Stimulated activated CD8-positive, alpha-beta memory T cell treated with anti-CD3 and anti-CD28 coated beads, Interleukin-7, amount 100 ng/mL, for 48 hours (primary cell): Measurements from ENCODE around the gene AKR1C2.
"Not testable (repeated sequence)": the region's sequence is repeated elsewhere in the genome, so short reads cannot be mapped to it uniquely, and the experiment has no call there.

Experiments used
- DNase-seq, 2 donors: peaks; one replicate each; pipeline ENCODE4 v3.0.0-alpha.2; 2020; ENCODE audit warnings: low read depth in 1 of 2; ENCODE audit errors: extremely low read depth in 1 of 2

Gene AKR1C2

GRCh38 chr10:4962308-4962707 is 41.3 kb downstream of the AKR1C2 start:
- DNase-seq = not testable (repeated sequence)

DNA sequence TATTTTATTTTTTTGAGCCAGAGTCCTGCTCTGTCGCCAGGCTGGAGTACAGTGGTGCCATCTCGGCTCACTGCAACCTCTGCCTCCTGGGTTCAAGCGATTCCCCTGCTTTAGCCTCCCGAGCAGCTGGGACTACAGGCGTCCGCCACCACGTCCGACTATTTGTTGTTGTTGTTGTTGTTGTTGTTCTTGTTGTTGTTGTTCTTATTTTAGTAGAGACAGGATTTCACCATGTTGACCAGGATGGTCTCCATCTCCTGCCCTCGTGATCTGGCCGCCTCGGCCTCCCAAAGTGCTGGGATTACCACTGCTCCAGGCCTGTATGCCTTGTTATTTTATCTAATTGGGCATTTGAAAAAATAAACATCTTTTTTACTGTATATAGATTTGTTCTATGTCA is 42.1 kb downstream of the AKR1C2 start:
- DNase-seq = not testable (repeated sequence)

- not testable (repeated sequence) for DNase-seq
These were observed 46.6 kb downstream of the AKR1C2 start for GRCh38 chr10:4956955-4957645.

DNA sequence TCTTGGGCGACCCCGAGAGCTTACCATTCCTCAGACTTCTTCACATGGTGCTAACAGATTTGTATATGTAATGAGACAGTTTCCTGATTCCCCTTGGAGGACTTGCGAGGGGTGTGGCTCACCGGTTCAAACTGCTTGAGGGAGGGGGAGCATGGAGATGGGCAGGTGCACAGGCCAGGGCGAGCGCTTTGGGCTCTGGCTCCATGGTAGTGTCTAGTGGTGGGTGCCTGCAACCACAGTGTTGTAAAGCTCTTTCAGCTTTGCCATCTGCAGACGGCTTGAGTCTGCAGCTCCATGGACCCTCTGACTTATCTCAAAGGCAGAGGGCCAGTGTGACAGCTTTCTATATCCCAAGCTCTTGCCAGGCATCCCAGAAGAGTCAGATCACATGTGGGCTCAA is 47.6 kb downstream of the AKR1C2 start:
- DNase-seq = not testable (repeated sequence)

- no peak for DNase-seq
These were observed 50.3 kb downstream of the AKR1C2 start for GRCh38 chr10:4953405-4953804.

DNA sequence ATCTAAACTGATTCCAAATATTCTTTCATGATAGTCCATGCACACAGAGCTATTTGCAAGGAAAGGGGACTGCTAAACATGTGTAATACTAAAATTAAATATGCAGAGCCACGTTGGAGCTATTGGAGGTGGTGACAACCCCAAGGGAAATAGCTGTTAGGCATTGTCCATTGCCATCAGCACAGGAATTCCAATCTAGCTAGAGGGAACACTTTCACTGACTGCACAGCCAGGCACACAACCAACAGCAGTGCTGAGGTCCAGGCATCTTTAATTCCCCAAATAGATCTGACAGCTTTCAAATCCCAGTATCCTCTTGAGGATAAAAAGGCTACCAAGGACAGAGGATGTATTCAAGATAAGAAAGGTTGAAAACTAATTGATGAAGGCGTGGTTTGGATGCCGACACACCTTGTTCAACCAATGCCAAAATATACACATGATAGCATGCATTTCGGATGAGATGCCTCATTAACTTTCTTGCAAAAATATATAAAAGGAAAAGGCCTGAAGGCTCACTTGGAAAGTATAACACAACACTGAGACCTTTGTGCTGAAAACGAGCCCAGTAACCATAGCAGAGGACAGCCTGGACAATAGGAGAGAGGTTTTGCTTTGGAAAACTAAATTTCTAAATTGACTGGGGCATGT is 52.0 kb downstream of the AKR1C2 start:
- DNase-seq = not testable (repeated sequence)

DNA sequence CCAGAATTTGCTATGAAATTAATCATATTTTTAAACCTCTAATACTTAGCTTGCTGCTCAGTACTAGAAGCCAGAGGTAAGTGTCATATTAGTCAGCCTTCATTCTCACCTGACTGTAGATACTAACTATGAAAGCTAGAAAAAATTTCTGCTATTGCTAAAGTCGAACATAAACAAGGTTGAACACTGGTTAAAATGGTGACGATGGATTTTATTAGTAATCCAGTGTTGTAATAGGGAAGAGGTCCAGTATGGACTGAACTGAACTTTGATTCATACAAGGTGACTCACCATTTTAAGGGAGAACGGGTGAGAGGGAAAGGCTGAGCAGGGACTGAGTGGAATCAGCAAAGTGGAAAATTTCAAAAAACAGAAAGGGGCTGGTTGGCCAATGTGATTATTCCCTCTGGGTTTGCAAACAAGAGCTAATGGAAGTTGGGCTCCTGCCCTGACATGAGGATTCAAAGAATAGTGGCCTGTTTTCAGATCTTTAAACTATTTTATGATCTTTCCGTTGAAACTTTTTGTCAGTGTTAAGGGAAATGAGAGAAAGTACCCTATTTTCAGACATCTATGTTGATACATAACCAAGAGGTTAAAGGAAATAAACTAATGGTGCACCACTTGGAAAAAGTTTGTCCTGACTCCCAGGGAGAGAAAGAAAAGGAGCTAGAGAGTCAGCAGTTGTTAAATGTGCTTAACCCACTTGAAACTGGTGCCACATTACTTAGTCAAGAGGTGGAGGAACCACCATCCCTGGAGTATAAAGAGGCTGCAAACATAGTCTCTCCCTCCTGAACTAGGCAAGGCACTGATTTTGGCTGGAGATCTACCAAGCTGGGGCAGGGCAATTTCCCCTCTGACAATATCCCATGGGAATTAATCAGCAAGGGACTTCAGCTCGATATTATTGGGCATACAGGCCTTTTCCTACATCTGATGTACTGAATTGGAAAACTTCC is 55.7 kb downstream of the AKR1C2 start:
- DNase-seq = no peak

GRCh38 chr10:4947039-4947634 is 56.5 kb downstream of the AKR1C2 start:
- no peak for DNase-seq

- no peak for DNase-seq
These were observed 57.6 kb downstream of the AKR1C2 start for GRCh38 chr10:4945766-4946717.

DNA sequence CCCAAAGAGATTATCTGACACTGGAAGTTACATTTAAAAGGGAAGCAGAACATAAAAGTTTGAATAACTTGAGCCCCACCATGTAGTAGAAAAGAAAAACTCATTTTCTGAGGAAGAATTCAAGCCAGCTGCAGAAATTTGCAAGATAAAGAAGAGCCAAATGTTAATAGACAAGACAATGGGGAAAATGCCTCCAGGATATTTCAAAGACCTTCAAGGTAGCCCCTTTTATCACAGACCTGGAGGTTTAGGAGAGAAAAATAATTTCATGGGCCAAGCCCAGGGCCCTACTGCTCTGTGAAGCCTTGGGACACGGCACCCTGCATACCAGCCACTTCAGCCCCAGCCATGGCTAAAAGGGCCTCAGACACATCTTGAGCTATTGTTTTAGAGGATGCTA is 58.8 kb downstream of the AKR1C2 start:
- DNase-seq = no peak

- DNase-seq = no peak
These were observed 59.8 kb downstream of the AKR1C2 start for GRCh38 chr10:4943821-4944220.

DNA sequence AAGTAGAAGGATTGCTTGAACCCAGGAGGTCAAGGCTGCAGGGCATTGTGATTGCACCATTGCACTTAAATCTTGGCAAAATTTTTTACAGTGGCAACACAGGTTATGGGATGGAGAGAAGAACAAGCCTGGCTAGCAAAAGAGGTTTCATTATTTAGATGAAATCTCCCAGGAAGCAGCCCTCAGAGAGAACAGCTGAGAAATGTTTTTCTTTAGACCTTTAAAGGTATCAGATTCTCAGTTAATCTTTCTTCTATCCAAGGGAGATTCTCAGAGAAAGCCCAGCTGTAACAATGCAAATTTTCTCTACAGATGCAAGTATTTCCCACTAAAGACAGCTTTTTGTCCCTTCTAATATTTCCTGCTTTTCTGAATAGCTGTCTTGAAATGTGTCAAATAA is 60.2 kb downstream of the AKR1C2 start:
- not testable (repeated sequence) for DNase-seq

GRCh38 chr10:4942931-4943330 is 60.7 kb downstream of the AKR1C2 start:
- not testable (repeated sequence) for DNase-seq

DNA sequence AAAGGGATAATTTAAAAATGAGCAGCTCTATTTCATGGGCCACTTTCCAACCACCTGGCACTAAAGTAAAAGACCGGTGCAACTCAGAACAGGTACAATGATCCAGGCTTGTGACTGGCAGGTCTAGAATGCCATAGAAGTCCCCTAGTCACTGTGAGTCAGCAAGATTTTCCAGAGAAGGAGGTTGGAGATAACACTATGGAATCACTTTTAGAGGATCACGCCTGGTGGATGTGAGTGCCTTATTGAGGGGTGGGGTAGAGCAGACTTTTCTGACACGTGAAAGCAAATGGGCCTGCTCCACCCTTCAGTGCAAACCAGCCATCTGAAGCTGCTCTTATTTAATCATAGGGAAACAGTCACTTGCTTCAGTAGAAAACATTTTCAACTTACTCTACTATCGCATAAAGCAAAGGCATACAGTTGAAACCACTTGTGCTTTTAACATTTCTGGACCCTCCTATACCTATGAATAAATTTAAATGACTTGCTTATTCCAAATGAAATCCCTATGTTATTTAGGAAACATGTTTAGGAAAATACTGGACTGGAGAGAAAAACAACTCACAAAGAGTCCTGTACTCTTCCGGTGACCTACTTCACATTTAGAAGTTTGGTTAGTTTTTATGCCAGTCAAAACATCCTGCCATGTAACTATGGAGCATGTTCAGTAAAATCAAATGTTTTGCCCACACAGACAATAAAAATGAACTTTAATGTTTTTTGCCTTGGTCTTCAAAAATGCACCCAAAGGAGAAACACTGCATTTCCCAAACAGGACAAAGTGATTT is 61.9 kb downstream of the AKR1C2 start:
- no peak for DNase-seq

- not testable (repeated sequence) for DNase-seq
These were observed 62.7 kb downstream of the AKR1C2 start for GRCh38 chr10:4940909-4941308.

GRCh38 chr10:4940073-4940428 is 63.6 kb downstream of the AKR1C2 start:
- DNase-seq = not testable (repeated sequence)

DNA sequence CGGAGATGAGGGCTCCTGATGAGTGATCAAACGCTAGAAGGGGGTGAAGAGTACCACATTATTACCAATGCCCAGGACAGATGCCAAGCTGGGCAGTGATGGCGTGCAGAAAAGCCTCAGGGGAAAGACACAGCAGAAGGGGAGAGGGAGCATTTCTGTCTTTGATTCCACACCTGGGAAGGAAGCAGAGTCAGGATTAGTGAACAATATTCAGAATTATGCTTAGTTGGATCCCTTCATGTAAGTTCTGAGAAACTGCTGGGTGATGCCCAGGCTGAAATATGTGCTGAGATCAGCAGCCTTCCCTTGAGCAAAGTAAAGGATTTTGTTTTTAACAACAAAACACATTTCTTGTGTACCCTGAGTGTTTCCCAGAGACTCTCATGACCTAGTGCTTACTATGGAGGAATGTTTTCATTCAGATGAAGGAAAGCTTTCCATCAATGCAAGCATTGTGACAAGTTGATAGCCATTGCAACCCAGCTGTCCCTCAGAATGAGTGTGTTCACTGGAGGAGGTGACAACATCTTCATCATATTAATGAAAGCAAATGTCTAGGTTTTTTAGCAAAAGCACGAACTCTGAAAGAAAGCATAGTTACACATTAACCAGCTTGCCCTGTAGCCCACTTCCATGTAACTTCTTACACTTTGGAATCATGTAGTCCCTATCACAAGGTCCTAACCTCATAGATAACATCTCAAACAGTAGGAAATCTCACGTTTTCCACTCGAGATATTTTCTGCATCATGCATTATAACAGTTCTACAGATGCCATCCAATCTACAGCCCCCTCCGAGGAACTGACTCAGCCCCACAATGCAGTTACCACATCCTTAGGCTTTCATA is 64.2 kb downstream of the AKR1C2 start:
- DNase-seq = no peak
